ENCODE measurements around the gene OR52E4.

The OR52E4 gene

DNA sequence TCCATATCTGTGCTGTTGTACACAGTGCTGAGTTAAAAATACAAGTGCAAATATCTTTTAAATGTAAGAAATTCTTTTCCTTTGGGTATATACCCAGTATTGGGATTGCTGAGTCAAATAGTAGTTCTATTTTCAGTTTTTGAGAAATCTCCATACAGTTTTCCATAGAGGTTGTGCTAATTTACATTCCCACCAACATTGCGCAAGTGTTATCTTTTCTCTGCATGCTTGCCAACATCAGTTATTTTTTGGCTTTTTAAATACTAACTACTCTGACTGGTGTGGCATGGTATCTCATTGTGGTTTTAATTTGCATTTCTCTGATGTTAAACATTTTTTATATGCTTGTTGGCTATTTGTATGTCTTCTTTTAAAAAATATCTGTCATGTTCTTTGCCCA lies 29.4 kb upstream of the OR52E4 start:
- DNase-seq (ENCODE audit: low read depth): no peak
- H3K4me3 ChIP-seq (ENCODE audit: low read depth, low read length): no peak overlapping the region
- TF ChIP-seq, protein P1, sequence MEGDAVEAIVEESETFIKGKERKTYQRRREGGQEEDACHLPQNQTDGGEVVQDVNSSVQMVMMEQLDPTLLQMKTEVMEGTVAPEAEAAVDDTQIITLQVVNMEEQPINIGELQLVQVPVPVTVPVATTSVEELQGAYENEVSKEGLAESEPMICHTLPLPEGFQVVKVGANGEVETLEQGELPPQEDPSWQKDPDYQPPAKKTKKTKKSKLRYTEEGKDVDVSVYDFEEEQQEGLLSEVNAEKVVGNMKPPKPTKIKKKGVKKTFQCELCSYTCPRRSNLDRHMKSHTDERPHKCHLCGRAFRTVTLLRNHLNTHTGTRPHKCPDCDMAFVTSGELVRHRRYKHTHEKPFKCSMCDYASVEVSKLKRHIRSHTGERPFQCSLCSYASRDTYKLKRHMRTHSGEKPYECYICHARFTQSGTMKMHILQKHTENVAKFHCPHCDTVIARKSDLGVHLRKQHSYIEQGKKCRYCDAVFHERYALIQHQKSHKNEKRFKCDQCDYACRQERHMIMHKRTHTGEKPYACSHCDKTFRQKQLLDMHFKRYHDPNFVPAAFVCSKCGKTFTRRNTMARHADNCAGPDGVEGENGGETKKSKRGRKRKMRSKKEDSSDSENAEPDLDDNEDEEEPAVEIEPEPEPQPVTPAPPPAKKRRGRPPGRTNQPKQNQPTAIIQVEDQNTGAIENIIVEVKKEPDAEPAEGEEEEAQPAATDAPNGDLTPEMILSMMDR (IDR thresholded peaks at IDR 0.05; ENCODE audit: low read depth, low read length, missing control alignments): no peak

DNA sequence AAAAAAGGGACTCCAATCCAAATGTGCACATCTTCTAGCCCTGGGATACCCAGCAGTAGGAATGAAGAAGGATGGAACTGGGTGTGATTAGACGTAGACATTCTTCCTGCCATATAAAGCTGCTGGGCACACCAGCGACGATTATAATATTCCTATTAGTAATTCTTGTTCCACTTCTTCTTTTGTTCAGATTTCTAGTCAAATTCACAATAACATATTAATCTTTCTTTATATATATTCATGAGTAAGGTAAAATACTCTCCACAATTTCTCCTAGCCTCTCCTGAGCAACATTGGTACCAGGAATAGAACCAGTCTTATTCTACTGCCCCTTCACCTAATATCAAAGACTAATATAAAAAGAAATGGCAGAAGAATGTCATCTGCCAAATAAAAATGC lies 22.8 kb upstream of the OR52E4 start, which contains the start of gene OR52E8:
TSS of gene OR52E8 (minus strand) at position 101 of the 400 bp plus-strand sequence. CDS start at position 101, 0 bp downstream.
- TF ChIP-seq, protein P1 (IDR thresholded peaks at IDR 0.05; ENCODE audit: low read depth, low read length, missing control alignments): no peak
- DNase-seq (ENCODE audit: low read depth): no peak
- H3K4me3 ChIP-seq (ENCODE audit: low read depth, low read length): no peak within 1 kb of the TSS

DNA sequence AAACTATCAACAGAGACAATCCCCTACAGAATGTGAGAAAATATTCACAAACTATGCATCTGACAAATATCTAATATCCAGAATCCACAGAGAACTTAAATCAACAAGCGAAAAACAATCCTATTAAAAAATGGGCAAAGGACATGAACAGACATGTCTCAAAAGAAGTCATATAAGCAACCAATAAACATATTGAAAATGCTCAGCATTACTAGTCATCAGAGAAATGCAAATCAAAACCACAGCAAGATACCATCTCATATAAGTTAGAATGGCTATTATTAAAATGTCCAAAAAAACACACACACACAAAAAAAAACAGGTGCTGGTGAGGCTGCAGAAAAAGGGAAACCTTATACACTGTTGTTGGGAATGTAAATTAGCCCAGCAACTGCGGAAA lies 14.6 kb upstream of the OR52E4 start:
- H3K4me3 ChIP-seq (ENCODE audit: low read depth, low read length): no peak overlapping the region
- TF ChIP-seq, protein P1 (IDR thresholded peaks at IDR 0.05; ENCODE audit: low read depth, low read length, missing control alignments): no peak
- no peak for DNase-seq (ENCODE audit: low read depth)

DNA sequence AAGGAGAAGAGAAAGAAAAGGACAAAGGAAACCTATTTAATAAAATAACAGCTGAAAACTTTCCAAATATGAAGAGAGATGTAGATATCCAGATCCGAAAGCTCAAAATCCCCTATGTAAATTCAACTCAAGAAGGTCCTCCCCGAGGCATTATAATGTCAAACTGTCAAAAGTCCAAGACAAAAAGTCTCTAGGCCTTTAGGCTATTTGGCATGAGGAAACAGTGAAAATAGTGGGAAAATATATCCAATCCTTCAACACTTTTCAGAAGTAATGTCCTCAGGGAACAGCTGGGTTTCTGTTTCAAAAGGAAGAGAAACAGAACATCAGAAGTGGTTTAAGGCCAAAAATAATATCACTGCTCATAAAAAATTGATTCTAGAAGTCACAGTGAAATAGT lies 1.9 kb upstream of the OR52E4 start:
- H3K4me3 ChIP-seq (ENCODE audit: low read depth, low read length): no peak overlapping the region
- DNase-seq (ENCODE audit: low read depth): no peak
- TF ChIP-seq, protein P1 (IDR thresholded peaks at IDR 0.05; ENCODE audit: low read depth, low read length, missing control alignments): no peak

DNA sequence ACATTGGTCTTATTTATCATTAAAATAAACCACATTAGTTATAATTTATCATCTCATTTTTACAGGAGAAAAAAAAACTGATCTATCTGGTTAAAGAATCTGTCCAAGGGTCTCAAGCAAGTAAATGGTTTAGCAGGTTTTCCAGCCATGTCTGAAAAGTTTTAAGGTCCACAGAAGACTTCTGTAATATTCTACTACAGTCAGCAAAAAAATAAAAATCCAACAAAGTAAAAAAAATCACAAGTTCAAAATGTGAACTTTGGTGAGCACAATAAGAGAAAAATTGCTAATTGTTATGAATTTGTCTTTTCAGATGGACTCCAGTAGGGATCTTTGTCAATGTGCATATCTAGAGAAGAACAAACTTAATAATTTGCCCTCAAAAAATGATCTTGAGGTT lies 1.3 kb downstream of the OR52E4 start:
- TF ChIP-seq, protein P1 (IDR thresholded peaks at IDR 0.05; ENCODE audit: low read depth, low read length, missing control alignments): no peak
- DNase-seq (ENCODE audit: low read depth): no peak
- no peak overlapping the region for H3K4me3 ChIP-seq (ENCODE audit: low read depth, low read length)

DNA sequence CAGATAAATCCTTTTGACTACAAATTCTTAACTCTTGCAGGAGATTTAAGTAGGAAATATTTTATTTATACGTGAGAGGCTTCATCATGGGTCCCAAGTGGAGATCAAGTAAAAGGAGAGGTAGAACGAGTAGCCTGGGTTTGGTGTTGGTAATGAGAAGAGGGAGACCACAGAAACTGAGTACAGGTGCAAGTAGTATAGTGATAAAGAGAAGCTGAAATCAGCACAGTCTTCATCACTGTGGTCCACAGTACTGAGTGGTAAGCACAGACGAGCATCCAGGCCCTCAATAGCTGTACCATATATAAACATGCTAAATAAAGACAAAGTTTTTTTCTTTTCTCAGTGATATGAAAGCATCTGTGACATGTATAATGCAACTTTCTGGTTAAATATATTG lies 6.7 kb downstream of the OR52E4 start:
- TF ChIP-seq, protein P1 (IDR thresholded peaks at IDR 0.05; ENCODE audit: low read depth, low read length, missing control alignments): no peak
- H3K4me3 ChIP-seq (ENCODE audit: low read depth, low read length): no peak overlapping the region
- no peak for DNase-seq (ENCODE audit: low read depth)

DNA sequence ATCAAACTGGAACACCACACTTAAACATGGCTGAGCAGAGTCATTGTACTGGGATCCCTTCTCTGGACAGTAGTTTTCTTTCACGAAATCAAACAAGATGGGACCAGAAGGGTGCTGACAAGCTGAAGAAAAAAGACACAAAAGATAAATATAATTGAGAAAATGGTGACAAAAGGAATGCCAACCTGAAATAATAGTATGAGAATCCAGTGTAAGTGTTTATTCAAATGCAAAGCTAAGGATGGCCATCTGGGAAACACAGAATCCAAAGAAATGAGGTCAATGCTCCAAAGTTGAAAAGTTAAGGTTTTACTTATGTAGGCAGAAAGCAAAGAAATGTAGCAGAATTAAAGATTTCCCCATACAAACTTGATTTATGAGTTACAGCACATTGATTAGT lies 7.2 kb downstream of the OR52E4 start:
- DNase-seq (ENCODE audit: low read depth): no peak

More for the DNA sequence above, 7.2 kb downstream of the OR52E4 start:
- TF ChIP-seq, protein P1 (IDR thresholded peaks at IDR 0.05; ENCODE audit: low read depth, low read length, missing control alignments): no peak
- no peak overlapping the region for H3K4me3 ChIP-seq (ENCODE audit: low read depth, low read length)
